Testis (tissue), 3 donors: ENCODE results near the gene PPP1R10. TPM values are rescaled to one million over a fixed set of nuclear protein-coding genes. Genes with fewer than 3 reads are reported as not detected.

ENCODE experiments used
- DNase-seq: peaks from one replicate; pipeline ENCODE4 v3.0.0-alpha.2; 2019
- H3K27ac ChIP-seq, 2 donors: fragments of 200-600 bp; sonication (generic); one replicate each; pipeline ENCODE4 v1.5.1; 2019
- H3K27me3 ChIP-seq: fragments of 200-600 bp; sonication (generic); one replicate; pipeline ENCODE4 v1.5.1; 2019
- H3K36me3 ChIP-seq: fragments of 200-600 bp; sonication (generic); one replicate; pipeline ENCODE4 v1.5.1; 2017; ENCODE audit warnings: low read depth; ENCODE audit errors: missing control alignments
- H3K4me1 ChIP-seq: fragments of 200-600 bp; sonication (generic); one replicate; pipeline ENCODE4 v1.5.1; 2019
- H3K4me3 ChIP-seq, 2 donors: fragments of 200-600 bp; sonication (generic); one replicate each; pipeline ENCODE4 v1.5.1; 2017 to 2019
- H3K9me3 ChIP-seq: fragments of 200-600 bp; sonication (generic); one replicate; pipeline ENCODE4 v1.5.1; 2017
- POLR2A ChIP-seq: fragments of 450-650 bp; IDR thresholded peaks from one replicate; pipeline ENCODE4 v1.6.1; 2017; ENCODE audit warnings: antibody characterized with exemption, mild to moderate bottlenecking, moderate library complexity
- WGBS, 2 donors: methylation state at CpG; one replicate each; pipeline ENCODE4 v1.1.5; 2018; 5-methylcytosine and 5-hydroxymethylcytosine counted together
- intact Hi-C: fragments of 100-400 bp; cut with DNase I; formaldehyde crosslinking; loops from one replicate; pipeline ENCODE4 v1.15.1; 2023; ENCODE audit warnings: low total_unique reads
- polyA plus RNA-seq: library from polyadenylated mRNA; stranded (reverse); fragments of 350-450 nt; fragmentation: Illumina TruSeq; extraction: RNeasy Lipid Tissue Mini Kit (QIAGEN cat#74804); gene quantifications from one replicate; pipeline ENCODE4 v1.2.3, GENCODE V29; 2014; ENCODE audit warnings: low read depth, low replicate concordance; ENCODE audit not compliant: insufficient read depth
- total RNA-seq, 2 donors: library from RNA; depleted of rRNA; stranded (reverse); fragments of >200 nt; gene quantifications; one replicate each; pipeline ENCODE4 v1.2.3, GENCODE V29; 2016
- TF ChIP-seq, protein P1 (sequence below), 3 experiments: fragments of 450-650 bp in 2 of 3; fragments of 200-600 bp in 1 of 3; sonication (generic) in 1 of 3; IDR thresholded peaks; one replicate each; pipeline ENCODE4 v1.5.1; 2016 to 2019; ENCODE audit warnings: antibody characterized with exemption in 3 of 3, mild to moderate bottlenecking in 2 of 3, moderate library complexity in 1 of 3

The PPP1R10 gene
- total and polyA plus RNA-seq, 3 donors from 2014 or later = 47.4 to 72.7 (median 50.8) TPM

DNA sequence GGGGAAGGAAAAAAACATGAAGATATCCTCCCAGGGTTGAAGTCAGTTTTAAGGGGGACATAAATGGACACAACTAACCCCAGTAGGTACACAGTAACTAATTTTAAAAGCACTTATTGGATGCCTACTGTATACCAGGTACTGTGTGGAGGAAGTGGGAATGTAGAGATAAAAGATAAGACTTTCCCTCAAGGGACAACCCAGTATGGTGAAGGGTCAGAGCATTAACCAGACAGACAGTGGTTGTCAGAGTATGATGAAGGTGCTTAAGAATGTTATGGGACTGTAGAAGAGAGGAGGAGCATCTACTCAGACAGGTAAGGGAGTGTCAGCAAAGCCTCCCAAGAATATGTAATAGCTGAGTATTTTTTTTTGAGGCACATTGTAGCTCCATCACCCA lies 44.9 kb downstream of the PPP1R10 start:
- Histone ChIP-seq H3K27ac (peak overlapping the region; percentile 83 to 90), H3K27me3 (no peaks in the 10 kb centered on the region), H3K36me3 (no peaks in the 10 kb centered on the region), H3K4me1 (peaks cover 18% of the 10 kb centered on the region), H3K9me3 (no peaks in the 10 kb centered on the region), H3K4me3 (peak overlapping the region; percentile 73 to 79)
- no peak for DNase-seq
- intact Hi-C loops = no loop called here
- TF ChIP-seq, protein P1, sequence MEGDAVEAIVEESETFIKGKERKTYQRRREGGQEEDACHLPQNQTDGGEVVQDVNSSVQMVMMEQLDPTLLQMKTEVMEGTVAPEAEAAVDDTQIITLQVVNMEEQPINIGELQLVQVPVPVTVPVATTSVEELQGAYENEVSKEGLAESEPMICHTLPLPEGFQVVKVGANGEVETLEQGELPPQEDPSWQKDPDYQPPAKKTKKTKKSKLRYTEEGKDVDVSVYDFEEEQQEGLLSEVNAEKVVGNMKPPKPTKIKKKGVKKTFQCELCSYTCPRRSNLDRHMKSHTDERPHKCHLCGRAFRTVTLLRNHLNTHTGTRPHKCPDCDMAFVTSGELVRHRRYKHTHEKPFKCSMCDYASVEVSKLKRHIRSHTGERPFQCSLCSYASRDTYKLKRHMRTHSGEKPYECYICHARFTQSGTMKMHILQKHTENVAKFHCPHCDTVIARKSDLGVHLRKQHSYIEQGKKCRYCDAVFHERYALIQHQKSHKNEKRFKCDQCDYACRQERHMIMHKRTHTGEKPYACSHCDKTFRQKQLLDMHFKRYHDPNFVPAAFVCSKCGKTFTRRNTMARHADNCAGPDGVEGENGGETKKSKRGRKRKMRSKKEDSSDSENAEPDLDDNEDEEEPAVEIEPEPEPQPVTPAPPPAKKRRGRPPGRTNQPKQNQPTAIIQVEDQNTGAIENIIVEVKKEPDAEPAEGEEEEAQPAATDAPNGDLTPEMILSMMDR (IDR thresholded peaks at IDR 0.05) = no peak
- TF ChIP-seq POLR2A = no peak

DNA sequence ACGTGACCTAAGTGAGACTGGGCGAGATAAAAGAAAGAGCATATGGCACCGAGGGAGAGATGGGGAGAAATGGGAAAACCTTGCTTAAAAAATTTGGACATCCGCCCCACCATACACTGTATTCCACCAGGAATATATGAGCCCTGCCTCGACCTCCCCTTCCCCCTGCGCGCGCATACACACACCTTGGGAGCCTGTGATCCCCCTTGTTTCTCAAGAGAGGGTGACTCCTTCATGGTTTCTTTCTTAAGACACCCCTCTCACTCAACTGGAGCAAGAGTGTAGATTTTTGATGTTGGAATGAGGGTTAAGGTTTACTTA lies 45.3 kb downstream of the PPP1R10 start:
- TF ChIP-seq, protein P1 (IDR thresholded peaks at IDR 0.05) = no peak
- TF ChIP-seq POLR2A = no peak

DNA sequence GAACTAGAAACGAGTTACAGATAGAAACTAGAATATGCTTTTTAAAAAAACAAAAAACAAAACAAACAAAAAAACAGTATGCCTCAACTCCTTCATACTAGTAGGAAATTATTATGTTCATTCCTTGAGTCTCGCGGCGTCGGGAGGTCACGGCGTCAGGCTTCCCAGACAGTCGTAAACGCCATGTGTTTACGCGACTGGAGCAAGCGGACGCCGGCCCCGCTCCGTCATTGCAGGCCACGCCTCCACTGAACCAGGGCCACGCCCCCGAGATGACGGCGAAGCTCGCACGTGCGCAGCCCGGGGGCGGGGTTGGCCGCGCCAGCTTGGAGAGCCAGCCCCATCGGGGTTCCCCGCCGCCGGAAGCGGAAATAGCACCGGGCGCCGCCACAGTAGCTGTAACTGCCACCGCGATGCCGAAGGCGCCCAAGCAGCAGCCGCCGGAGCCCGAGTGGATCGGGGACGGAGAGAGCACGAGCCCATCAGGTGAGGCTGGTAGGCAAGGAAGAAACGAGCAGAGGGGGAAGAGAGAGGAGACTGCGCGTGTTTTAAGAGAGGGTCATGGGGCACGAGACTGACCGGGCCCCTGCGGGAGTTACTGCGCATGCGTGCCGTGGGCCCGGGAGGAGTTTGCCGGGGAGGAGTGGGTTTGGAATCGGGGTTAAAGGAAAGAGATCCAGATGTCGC lies 45.8 kb downstream of the PPP1R10 start, which contains the start of gene ABCF1:
Gene ABCF1 (plus strand): TSS at position 368 of the 687 bp plus-strand sequence. CDS start 46 bp downstream, at position 414.
- intact Hi-C loops = no loop called here
- 0% methylated on average over 47 to 50 of the region's 59 CpGs for WGBS, 2 donors

More for the DNA sequence above, 45.3 kb downstream of the PPP1R10 start:
- no peaks in the 10 kb centered on the region for H3K9me3 ChIP-seq
- H3K4me3 ChIP-seq = peak overlapping the region; percentile 73 to 79
- H3K36me3 ChIP-seq = no peaks in the 10 kb centered on the region
- intact Hi-C loops = no loop called here
- peaks cover 18% of the 10 kb centered on the region for H3K4me1 ChIP-seq
- H3K27ac ChIP-seq = peak overlapping the region; percentile 83 to 90
- no peaks in the 10 kb centered on the region for H3K27me3 ChIP-seq
- no peak for DNase-seq
- 0 to 1% methylated on average over 8 of the region's 8 CpGs for WGBS, 2 donors

DNA sequence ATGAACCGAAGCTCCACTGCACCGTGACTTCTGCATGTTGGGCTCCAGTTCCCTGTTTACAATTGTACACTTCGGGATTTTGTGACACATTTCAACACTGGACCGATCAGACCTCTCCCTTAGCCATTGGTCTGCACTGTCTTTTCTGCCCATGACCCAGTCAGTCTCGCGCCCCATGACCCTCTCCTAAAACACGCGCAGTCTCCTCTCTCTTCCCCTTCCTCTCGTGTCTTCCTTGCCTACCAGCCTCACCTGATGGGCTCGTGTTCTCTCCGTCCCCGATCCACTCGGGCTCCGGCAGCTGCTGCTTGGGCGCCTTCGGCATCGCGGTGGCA lies 46.3 kb downstream of the PPP1R10 start:
- Histone ChIP-seq H3K4me3 (peak overlapping the region; percentile 73 to 79), H3K9me3 (no peaks in the 10 kb centered on the region), H3K27ac (peak overlapping the region; percentile 14 to 90), H3K36me3 (no peaks in the 10 kb centered on the region), H3K4me1 (peaks cover 18% of the 10 kb centered on the region), H3K27me3 (no peaks in the 10 kb centered on the region)
- WGBS, 2 donors = 1 to 2% methylated on average over 18 of the region's 18 CpGs
- DNase-seq = no peak
- no peak for TF ChIP-seq POLR2A
- TF ChIP-seq, protein P1 (IDR thresholded peaks at IDR 0.05) = no peak
- intact Hi-C loops = no loop called here

More for the DNA sequence above, 45.8 kb downstream of the PPP1R10 start, which contains the start of gene ABCF1:
- no peaks in the 10 kb centered on the region for H3K9me3 ChIP-seq
- H3K4me3 ChIP-seq = peak within 1 kb of the TSS; percentile 73 to 79
- peaks cover 18% of the 10 kb centered on the region for H3K4me1 ChIP-seq
- peak; percentile 56 for TF ChIP-seq POLR2A
- TF ChIP-seq, protein P1 (IDR thresholded peaks at IDR 0.05) = no peak
- H3K27ac ChIP-seq = peak within 1 kb of the TSS; percentile 83 to 90
- H3K36me3 ChIP-seq = no peaks in the 10 kb centered on the region
- H3K27me3 ChIP-seq = no peaks in the 10 kb centered on the region
- DNase-seq = peak; percentile 99

DNA sequence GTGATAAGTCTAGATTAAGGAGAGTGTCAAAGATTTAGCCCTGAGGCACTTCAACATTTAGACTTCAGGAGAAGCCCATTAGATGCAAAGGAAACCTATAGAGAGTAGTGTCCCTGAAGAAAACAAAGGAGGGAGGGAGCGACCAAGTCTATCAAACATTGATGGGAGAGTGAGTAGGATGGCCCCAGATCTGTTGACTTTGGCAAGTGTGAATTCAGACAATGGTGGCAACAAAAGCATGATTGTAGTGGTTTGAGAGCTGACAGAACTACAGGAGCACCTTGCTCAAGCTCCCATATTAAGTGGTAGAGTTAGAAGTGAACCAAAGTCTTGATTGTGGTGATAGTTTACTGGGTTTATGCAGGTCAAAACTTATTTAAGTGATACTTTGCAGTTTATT lies 46.8 kb downstream of the PPP1R10 start:
- peak overlapping the region in 1 of 2 donors; percentile 90 for H3K27ac ChIP-seq
- H3K36me3 ChIP-seq = no peaks in the 10 kb centered on the region
- TF ChIP-seq, protein P1 (IDR thresholded peaks at IDR 0.05) = no peak
- TF ChIP-seq POLR2A = no peak
- no peak for DNase-seq
- peaks cover 18% of the 10 kb centered on the region for H3K4me1 ChIP-seq
- no peaks in the 10 kb centered on the region for H3K9me3 ChIP-seq
- peak overlapping the region; percentile 73 to 79 for H3K4me3 ChIP-seq
- intact Hi-C loops = no loop called here
- H3K27me3 ChIP-seq = no peaks in the 10 kb centered on the region
- WGBS, 2 donors = 55 to 67% methylated on average over 1 of the region's 1 CpG
